ENCODE results near the gene IFT81.
"Not testable (repeated sequence)": the region's sequence is repeated elsewhere in the genome, so short reads cannot be mapped to it uniquely, and the experiment has no call there.

Gene IFT81

DNA sequence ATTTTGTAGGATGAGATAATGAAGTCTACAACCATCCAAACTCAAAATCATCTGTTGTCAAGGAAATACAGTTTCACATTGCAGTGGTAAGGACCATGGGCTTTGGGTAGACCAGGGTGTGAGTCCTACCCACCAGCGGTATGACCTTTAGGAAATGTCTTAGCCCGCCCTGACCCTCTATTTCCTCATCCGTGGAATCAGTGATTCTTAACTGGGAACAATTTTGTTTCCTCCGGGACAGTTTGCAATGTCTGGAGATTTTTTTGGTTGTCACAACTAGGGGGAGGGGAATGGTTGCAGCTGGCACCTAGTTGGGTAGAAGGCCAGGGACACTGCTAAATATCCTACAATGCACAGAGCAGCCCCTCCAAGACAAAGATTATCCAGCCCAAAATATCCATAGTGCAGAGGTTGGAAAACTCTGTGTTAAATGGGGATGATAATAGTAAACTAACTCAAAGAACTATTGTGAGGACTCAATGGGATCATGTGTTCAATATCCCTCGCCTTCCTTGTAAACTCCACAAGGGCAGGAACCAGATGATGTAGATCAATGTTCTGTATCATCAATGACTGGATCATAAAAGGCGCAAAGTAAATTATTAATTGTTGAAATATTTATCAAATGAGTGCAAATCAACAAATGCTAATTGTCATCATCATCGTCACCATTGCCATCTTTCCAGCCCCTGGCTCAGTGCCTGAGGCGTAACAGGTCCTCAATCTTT is 15.7 kb upstream of the IFT81 start:
- no peak for DNase-seq

DNA sequence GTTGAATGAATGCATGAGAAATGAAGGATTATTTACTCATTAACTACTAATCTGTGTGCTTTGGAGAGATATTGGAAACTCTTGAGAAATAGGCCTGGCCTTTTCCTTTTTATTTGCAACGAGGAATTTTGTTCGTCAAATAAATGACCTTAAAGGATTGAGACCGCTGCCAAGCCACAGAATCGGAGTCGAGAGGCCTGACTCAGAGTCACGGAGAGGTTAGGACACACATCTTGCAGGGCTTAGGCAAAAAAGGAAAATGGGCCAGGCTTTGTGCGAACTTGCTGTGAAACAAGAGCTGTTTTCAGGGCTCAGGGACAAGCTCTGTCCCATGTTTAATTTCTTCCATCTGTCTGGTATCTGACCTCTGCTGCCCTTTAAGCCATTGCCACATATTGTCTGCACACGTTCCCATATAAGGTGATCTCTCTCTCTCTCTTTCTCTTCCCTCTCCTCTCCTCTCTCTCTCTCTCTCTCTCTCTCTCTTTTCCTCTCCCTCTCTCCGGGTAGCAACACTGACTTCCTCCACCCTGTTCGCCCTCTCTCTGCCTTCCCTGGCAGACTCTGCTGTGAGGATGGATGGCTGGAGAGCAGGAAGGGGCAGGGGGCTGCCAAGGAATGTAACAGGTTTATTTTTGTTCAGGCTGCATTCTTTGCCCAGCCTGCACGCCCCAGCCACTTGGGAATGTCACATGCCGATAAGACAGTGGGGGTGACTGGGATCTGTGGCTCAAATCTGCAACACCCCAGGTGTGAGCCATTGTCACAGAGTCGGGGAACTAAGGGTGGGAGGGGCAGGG is 14.9 kb upstream of the IFT81 start:
- DNase-seq: no peak

- DNase-seq: no peak
Measured at GRCh38 chr12:110109837-110110535, 14.2 kb upstream of the IFT81 start.

DNA sequence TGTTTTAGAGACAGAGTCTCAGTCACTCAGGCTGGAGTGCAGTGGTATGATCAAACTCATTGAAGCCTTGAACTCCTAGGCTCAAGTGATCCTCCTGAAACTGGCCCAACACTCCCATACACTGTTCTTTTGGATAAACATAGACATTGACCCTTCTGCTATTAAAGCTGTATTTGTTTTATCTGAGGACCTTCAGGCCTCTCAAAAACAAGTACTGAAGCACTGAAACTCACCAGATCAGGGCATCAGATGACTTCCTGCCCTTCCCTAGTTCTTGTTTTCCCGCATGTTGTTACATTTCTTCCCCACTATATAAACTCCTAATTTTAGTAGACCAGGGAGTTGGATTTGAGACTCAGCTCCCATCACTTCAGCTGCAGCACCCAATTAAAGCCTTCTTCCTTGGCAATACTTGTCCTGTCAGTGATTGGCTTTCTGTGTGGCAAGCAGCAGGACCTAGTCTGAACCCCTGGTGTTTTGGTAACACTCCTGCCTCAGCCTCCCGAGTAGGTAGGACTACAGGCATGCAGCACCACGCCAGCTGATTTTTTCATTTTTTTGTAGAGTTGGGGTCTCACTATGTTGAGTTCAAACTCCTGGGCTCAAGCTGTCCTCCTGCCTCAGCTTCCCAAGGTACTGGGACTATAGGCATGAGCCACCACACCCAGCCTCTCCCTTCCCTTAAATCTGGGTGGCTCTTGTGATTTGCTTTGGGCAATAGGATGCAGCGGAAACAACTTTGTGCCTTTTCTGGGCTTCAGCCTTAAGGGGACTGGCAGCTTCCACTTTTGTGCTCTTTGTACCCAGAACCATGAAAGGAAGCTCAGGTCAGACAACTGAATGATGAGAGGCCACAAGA is 12.5 kb upstream of the IFT81 start:
- DNase-seq: no peak

GRCh38 chr12:110112335-110112660 is 11.9 kb upstream of the IFT81 start:
- no peak for DNase-seq

- no peak for DNase-seq
Measured at GRCh38 chr12:110114528-110114937, 9.6 kb upstream of the IFT81 start.

DNA sequence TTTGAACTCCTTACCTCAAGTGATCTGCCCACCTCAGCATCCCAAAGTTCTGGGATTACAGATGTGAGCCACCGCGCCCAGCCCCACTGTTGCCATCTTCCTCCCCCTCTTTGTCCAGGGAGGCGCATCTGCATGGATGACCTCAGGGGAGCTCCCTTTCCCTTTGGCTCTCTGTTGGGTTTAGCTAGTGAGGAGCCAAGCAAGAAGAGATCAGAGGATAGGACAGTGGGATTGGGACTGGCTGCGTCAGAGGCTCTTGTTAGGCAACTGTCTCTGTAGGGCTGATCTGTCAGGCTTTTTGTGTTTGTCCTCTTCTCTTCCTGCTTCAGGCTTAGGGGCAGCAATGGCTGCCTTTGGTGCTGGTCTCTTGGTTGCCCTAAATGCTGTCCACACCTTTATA is 8.5 kb upstream of the IFT81 start:
- DNase-seq: no peak

DNA sequence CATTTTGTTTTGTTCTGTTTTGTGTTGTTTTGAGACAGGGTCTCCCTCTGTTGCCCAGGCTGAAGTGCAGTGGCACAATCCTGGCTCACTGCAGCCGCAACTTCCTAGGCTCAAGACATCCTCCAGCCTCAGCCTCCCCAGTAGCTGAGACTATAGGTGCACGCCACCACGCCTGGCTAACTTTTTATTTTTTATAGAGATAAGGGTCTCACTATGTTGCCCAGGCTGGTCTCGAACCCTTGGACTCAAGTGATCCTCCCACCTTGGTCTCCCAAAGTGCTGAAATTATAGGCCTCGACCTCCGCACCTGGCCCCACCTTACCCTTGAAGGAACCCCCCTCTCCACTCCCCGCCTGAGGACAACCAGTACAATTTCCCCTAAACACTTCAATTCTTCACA is 7.5 kb upstream of the IFT81 start:
- DNase-seq: no peak

DNA sequence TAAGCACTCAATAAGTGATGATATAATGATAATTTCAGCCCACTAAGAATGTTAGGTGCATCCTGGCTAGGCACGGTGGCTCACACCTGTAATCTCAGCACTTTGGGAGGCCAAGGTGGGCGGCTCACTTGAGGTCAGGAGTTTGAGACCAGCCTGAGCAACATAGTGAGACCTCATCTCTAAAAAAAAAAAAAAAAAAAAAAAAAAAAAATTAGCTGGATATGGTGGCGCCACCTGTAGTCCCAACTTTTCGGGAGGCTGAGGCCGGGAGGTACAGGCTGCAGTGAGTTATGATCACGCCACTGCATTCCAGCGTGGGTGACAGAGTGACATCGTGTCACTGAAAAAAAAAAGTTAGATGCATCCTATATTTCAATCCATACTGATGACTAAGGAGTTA is 6.9 kb upstream of the IFT81 start:
- not testable (repeated sequence) for DNase-seq

- no peak for DNase-seq
Measured at GRCh38 chr12:110117956-110118685, 6.0 kb upstream of the IFT81 start.

GRCh38 chr12:110122929-110123328 is 1.2 kb upstream of the IFT81 start:
- no peak for DNase-seq

DNA sequence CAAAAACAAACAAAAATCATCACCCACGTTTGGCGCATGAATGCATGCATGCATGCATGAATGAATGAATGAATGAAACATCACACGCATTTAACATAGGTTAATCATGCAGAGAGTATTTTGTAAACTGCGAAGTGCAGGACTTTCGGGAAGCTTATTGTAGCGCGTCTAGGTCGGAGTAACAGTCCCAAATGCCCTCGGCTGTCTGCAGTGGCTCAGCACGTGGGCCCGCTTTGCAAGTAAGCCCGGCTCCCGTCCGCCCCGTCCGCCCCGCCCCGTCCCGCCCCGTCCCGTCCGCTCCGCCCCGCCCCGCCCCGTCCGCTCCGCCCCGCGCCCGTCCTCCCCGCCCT is 263 bp upstream of the IFT81 start:
- DNase-seq: no peak

DNA sequence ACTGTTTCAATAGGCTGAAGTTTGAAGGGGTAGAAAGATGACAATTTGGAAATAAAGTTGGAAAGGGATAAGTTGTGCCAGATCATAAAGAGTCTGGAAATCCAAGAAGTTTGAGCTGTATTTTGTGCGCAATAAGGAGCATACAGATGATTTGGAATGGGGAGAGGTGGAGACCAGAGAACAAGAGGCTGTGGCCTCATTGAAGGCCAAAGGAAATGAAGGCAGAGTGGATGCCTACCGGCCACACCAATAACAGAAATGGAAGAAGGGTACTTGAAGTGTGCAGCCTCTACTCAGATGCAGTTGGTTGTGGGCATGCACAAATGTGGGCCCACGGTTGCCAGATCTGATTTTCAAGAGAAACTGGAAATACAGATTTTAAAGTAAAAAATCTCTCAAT is 2.4 kb downstream of the IFT81 start:
- DNase-seq: no peak

GRCh38 chr12:110134691-110135411 is 10.7 kb downstream of the IFT81 start:
- DNase-seq: no peak

DNA sequence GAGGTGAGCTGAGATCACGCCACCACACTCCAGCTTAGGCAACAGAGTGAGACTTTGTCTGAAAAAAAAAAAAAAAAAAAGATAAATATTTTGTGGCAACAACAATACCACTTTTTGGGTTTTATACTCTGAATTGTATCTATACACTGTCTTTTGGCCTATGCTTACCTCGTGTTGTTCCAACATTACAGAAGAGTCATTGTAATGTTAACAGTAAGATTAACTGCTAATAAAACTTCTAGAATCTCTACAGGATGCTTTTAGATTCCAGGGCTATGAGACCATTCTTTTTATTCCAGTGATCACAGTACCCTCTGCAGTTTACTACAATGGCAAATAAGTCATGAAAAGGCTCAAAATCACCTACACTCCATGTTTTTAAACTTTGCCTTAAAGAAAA is 11.6 kb downstream of the IFT81 start:
- no peak for DNase-seq

DNA sequence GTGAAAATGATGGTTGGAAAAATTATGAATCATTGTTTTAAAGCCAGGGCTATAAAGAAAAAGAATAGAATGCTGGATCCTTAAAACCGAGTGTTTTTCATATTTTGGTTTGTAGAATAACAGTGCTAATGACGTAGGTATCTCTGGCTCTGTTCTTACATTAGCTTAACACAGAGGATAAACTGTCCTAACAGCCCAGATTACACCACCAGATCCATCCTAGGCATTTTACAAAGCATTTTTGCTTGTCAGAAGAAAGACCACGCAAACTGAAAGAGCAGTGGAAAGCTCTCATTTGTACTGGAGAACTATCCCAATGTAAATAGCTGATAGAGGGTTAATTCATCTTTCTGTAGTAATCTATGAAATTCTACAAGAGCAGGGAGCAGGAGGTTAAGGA is 13.6 kb downstream of the IFT81 start:
- DNase-seq: no peak

DNA sequence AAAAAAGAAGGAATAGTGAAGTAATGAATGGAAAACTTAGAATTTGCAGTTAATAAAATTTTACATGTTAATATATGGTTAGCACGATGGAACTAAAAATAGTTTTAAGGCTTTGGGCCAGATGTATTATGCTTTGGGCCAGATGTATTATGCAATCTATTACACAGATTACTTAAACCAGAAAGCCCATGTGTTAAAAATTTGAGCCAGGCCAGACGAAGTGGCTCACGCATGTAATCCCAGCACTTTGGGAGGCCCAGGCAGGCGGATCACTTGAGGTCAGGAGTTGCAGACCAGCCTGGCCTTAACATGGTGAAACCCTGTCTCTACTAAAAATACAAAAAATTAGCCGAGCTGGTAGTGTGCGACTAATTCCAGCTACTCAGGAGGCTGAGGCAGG is 17.2 kb downstream of the IFT81 start:
- no peak for DNase-seq

GRCh38 chr12:110146986-110147385 is 22.8 kb downstream of the IFT81 start:
- no peak for DNase-seq

DNA sequence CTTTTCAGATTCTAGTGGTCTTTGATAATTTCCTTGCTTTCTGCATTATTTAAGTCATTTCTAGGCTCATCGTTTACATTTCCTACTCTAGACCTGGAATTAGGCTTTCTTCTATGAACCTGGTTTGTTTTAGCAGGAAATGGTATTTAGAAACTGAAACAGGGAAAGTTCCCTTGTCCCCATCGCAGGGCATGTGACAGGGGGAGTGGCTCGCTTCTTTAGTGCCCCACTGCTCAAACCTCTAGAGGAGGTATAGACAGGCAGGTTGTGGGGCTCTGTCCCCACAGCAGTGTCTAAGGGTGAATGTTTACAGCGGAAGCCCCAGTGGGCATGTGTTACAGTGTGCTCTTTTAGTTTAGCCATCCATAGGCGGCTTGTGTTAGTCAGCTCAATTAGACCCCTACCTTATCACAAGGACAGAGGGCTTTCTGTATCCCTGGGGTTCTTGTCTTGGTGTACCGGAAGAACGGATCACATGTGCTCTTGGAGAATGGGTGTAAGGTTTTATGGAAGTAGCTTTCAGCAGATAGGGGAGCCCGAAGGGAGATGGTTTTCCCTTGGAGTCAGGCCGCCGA is 25.0 kb downstream of the IFT81 start:
- no peak for DNase-seq

DNA sequence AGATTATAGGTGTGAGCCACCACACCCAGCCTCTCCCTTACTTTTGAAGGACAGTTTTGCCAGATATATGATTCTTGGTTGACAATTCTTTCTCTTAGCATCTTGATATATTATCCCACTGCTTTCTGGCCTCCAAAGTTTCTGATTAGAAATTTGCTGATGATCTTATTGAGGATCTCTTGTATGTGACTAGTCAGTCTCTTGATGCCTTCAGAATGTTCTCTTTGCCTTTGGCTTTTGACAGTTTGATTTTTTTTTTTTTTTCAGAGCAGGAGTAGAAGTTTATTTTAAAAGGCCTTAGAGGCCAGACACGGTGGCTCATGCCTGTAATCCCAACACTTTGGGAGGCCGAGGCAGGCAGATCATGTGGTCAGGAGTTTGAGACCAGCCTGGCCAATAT is 32.6 kb downstream of the IFT81 start:
- DNase-seq: no peak

- no peak for DNase-seq
Measured at GRCh38 chr12:110157539-110157938, 33.4 kb downstream of the IFT81 start.

Measured in activated CD8-positive, alpha-beta memory T cell treated with anti-CD3 and anti-CD28 coated beads, Interleukin-2, amount 50 U/mL, for 48 hours (primary cell).